ENCODE results near the gene CFAP74. TPM values are rescaled to one million over a fixed set of nuclear protein-coding genes. Genes with fewer than 3 reads are reported as not detected.

Gene CFAP74
- total RNA-seq, 4 donors from 2014 or later: not detected

GRCh38 chr1:1956101-1956500 is 47.5 kb downstream of the CFAP74 start:
- intact Hi-C loops (cut with DNase I; ENCODE audit: low total_unique reads): no loop called here
- Histone ChIP-seq H3K27ac (no peak overlapping the region), H3K9me3 (no peaks in the 10 kb centered on the region), H3K36me3 (no peaks in the 10 kb centered on the region), H3K4me1 (no peaks in the 10 kb centered on the region), H3K27me3 (peaks cover 22 to 53% (median 37%) of the 10 kb centered on the region in 3 donors), H3K4me3 (no peak overlapping the region)
- TF ChIP-seq POLR2A (IDR thresholded peaks at IDR 0.05): no peak
- in situ Hi-C loops (cut with MboI; ENCODE audit: low sequenced_read_pairs in 4 of 4): no loop called here
- DNase-seq: no peak
- ATAC-seq: no peak

- Histone ChIP-seq H3K27me3 (peaks cover 22 to 48% (median 35%) of the 10 kb centered on the region in 3 donors), H3K4me3 (no peak overlapping the region), H3K9me3 (no peaks in the 10 kb centered on the region), H3K27ac (no peak overlapping the region), H3K4me1 (no peaks in the 10 kb centered on the region), H3K36me3 (no peaks in the 10 kb centered on the region)
- TF ChIP-seq CTCF (IDR thresholded peaks at IDR 0.05 in 4 of 5, conservative IDR thresholded peaks at IDR 0.05 in 1 of 5) (no peak), POLR2A (IDR thresholded peaks at IDR 0.05) (no peak)
- intact Hi-C loops (cut with DNase I; ENCODE audit: low total_unique reads) (no loop called here), in situ Hi-C loops (cut with MboI; ENCODE audit: low sequenced_read_pairs in 4 of 4) (no loop called here)
- DNase-seq (no peak), ATAC-seq (no peak)
Measured at GRCh38 chr1:1955621-1956094, 47.9 kb downstream of the CFAP74 start.

- no peak for DNase-seq
- intact Hi-C loops (cut with DNase I; ENCODE audit: low total_unique reads): no loop called here
- H3K27ac ChIP-seq: no peak overlapping the region
Measured at GRCh38 chr1:1954831-1955441, 48.6 kb downstream of the CFAP74 start.

GRCh38 chr1:1954015-1954414 is 49.6 kb downstream of the CFAP74 start:
- H3K9me3 ChIP-seq: no peaks in the 10 kb centered on the region
- ATAC-seq: no peak
- TF ChIP-seq POLR2A (IDR thresholded peaks at IDR 0.05) (no peak), CTCF (IDR thresholded peaks at IDR 0.05 in 4 of 5, conservative IDR thresholded peaks at IDR 0.05 in 1 of 5) (no peak)
- DNase-seq: no peak
- peaks cover 11 to 33% (median 30%) of the 10 kb centered on the region in 3 donors for H3K27me3 ChIP-seq
- no peak overlapping the region for H3K27ac ChIP-seq
- H3K36me3 ChIP-seq: no peaks in the 10 kb centered on the region
- H3K4me3 ChIP-seq: no peak overlapping the region
- intact Hi-C loops (cut with DNase I; ENCODE audit: low total_unique reads): no loop called here
- no peaks in the 10 kb centered on the region for H3K4me1 ChIP-seq
- in situ Hi-C loops (cut with MboI; ENCODE audit: low sequenced_read_pairs in 4 of 4): loop anchor here in 1 of 4 donors (5.0 kb wide), 1 partner anchor 83 kb away; no protein-coding TSS in a partner anchor

More at GRCh38 chr1:1954831-1955441, 48.6 kb downstream of the CFAP74 start:
- in situ Hi-C loops (cut with MboI; ENCODE audit: low sequenced_read_pairs in 4 of 4): loop anchor here in 1 of 4 donors (5.0 kb wide), 1 partner anchor 82 kb away; no protein-coding TSS in a partner anchor
- Histone ChIP-seq H3K27me3 (peaks cover 20 to 42% (median 30%) of the 10 kb centered on the region in 3 donors), H3K9me3 (no peaks in the 10 kb centered on the region), H3K4me3 (no peak overlapping the region), H3K4me1 (no peaks in the 10 kb centered on the region), H3K36me3 (no peaks in the 10 kb centered on the region)
- TF ChIP-seq CTCF (IDR thresholded peaks at IDR 0.05 in 4 of 5, conservative IDR thresholded peaks at IDR 0.05 in 1 of 5): no peak
- no peak for TF ChIP-seq POLR2A (IDR thresholded peaks at IDR 0.05)
- ATAC-seq: no peak

GRCh38 chr1:1950940-1951339 is 52.6 kb downstream of the CFAP74 start:
- DNase-seq (no peak), ATAC-seq (no peak)
- Histone ChIP-seq H3K36me3 (no peaks in the 10 kb centered on the region), H3K27me3 (peaks cover 4 to 17% (median 7%) of the 10 kb centered on the region in 3 donors), H3K4me1 (no peaks in the 10 kb centered on the region), H3K9me3 (no peaks in the 10 kb centered on the region), H3K4me3 (no peak overlapping the region), H3K27ac (no peak overlapping the region)
- TF ChIP-seq CTCF (IDR thresholded peaks at IDR 0.05 in 4 of 5, conservative IDR thresholded peaks at IDR 0.05 in 1 of 5): no peak
- TF ChIP-seq POLR2A (IDR thresholded peaks at IDR 0.05): no peak
- in situ Hi-C loops (cut with MboI; ENCODE audit: low sequenced_read_pairs in 4 of 4) (loop anchor here in 1 of 4 donors (5.0 kb wide), 1 partner anchor 86 kb away; no protein-coding TSS in a partner anchor), intact Hi-C loops (cut with DNase I; ENCODE audit: low total_unique reads) (no loop called here)
